GM21390 (cell line): ENCODE results near the gene LIG1.

Experiments used
- ATAC-seq: cut with Tn5 transposase; IDR thresholded peaks from one replicate; pipeline ENCODE4 v1.9.1; 2021; ENCODE audit not compliant: unreplicated experiment

The LIG1 gene

GRCh38 chr19:48169939-48170803, at the start of gene LIG1, which contains the start of gene ZSWIM9:
TSS of gene LIG1 (minus strand) at chr19:48170344. CDS start at chr19:48165566, 4,778 bp downstream.
TSS of gene ZSWIM9 (plus strand) at chr19:48170680. CDS start at chr19:48171803, 1,123 bp downstream.
- ATAC-seq, result peak; percentile 75

GRCh38 chr19:48218997-48219396, 48.9 kb upstream of the LIG1 start:
- no peak for ATAC-seq

GRCh38 chr19:48216933-48217332, 46.8 kb upstream of the LIG1 start:
- no peak for ATAC-seq

GRCh38 chr19:48213959-48214358, 43.8 kb upstream of the LIG1 start:
- no peak for ATAC-seq

- ATAC-seq, result no peak
These were observed 39.9 kb upstream of the LIG1 start for GRCh38 chr19:48210005-48210404.

GRCh38 chr19:48206397-48207093, 36.4 kb upstream of the LIG1 start:
- no peak for ATAC-seq

GRCh38 chr19:48203794-48204628, 33.9 kb upstream of the LIG1 start:
- peak; percentile 91 for ATAC-seq

GRCh38 chr19:48203222-48203793, 33.2 kb upstream of the LIG1 start:
- no peak for ATAC-seq

GRCh38 chr19:48196933-48197665, 27.0 kb upstream of the LIG1 start:
- no peak for ATAC-seq

GRCh38 chr19:48196321-48196763, 26.2 kb upstream of the LIG1 start:
- ATAC-seq, result no peak

GRCh38 chr19:48194844-48195830, 25.0 kb upstream of the LIG1 start:
- ATAC-seq, result no peak

- ATAC-seq, result no peak
These were observed 24.1 kb upstream of the LIG1 start for GRCh38 chr19:48194041-48194843.

GRCh38 chr19:48192750-48193149, 22.6 kb upstream of the LIG1 start:
- no peak for ATAC-seq

- no peak for ATAC-seq
These were observed 20.7 kb upstream of the LIG1 start for GRCh38 chr19:48190885-48191284.

GRCh38 chr19:48190288-48190884, 20.2 kb upstream of the LIG1 start:
- ATAC-seq, result no peak

- ATAC-seq, result peak; percentile 51
These were observed 16.4 kb upstream of the LIG1 start for GRCh38 chr19:48186541-48186991.

GRCh38 chr19:48186015-48186414, 15.9 kb upstream of the LIG1 start:
- ATAC-seq, result peak; percentile 26

- no peak for ATAC-seq
These were observed 13.2 kb upstream of the LIG1 start for GRCh38 chr19:48183356-48183755.
